Stimulated activated CD4-positive, alpha-beta T cell treated with anti-CD3 and anti-CD28 coated beads, Interleukin-4, amount 100 ng/mL, for 24 hours (primary cell): ENCODE results near the gene AARS2.

ENCODE experiments used
- DNase-seq: peaks from one replicate; pipeline ENCODE4 v3.0.0-alpha.2; 2020

Gene AARS2

GRCh38 chr6:44273617-44274016 lies 39.5 kb downstream of the AARS2 start:
- DNase-seq, result no peak

GRCh38 chr6:44272999-44273566 lies 40.1 kb downstream of the AARS2 start:
- DNase-seq, result no peak

GRCh38 chr6:44272529-44272928 lies 40.6 kb downstream of the AARS2 start:
- DNase-seq, result no peak

- DNase-seq, result no peak
Measured at GRCh38 chr6:44271914-44272313, 41.2 kb downstream of the AARS2 start.

- no peak for DNase-seq
Measured at GRCh38 chr6:44271406-44271723, 41.8 kb downstream of the AARS2 start.

GRCh38 chr6:44270526-44271405 lies 42.4 kb downstream of the AARS2 start:
- DNase-seq, result no peak

- no peak for DNase-seq
Measured at GRCh38 chr6:44269921-44270525, 43.1 kb downstream of the AARS2 start, which contains the start of gene TMEM151B. Gene TMEM151B, plus strand, starts transcription at chr6:44270450. Its CDS starts 293 bp downstream, at chr6:44270743.

GRCh38 chr6:44269178-44269920 lies 43.8 kb downstream of the AARS2 start:
- DNase-seq, result no peak

GRCh38 chr6:44268095-44268628 lies 45.0 kb downstream of the AARS2 start:
- DNase-seq, result peak; percentile 72

GRCh38 chr6:44267252-44267651 lies 45.9 kb downstream of the AARS2 start:
- no peak for DNase-seq

- no peak for DNase-seq
Measured at GRCh38 chr6:44266347-44266746, 46.8 kb downstream of the AARS2 start.

- no peak for DNase-seq
Measured at GRCh38 chr6:44265722-44266233, 47.4 kb downstream of the AARS2 start.

GRCh38 chr6:44265007-44265721 lies 48.0 kb downstream of the AARS2 start, which contains the start of gene NFKBIE:
Gene NFKBIE, minus strand, starts transcription at chr6:44265551. Its CDS starts 205 bp downstream, at chr6:44265346.
- peak; percentile 95 for DNase-seq

- peak; percentile 58 for DNase-seq
Measured at GRCh38 chr6:44264154-44265006, 48.8 kb downstream of the AARS2 start.

- peak; percentile 50 for DNase-seq
Measured at GRCh38 chr6:44263354-44264100, 49.6 kb downstream of the AARS2 start.

- DNase-seq, result no peak
Measured at GRCh38 chr6:44262467-44263353, 50.4 kb downstream of the AARS2 start.

GRCh38 chr6:44261581-44261980 lies 51.6 kb downstream of the AARS2 start:
- DNase-seq, result no peak

- no peak for DNase-seq
Measured at GRCh38 chr6:44260451-44261297, 52.5 kb downstream of the AARS2 start.
